GM12878 (cell line): Measurements from ENCODE around the gene ANKMY1. TPM values are rescaled to one million over a fixed set of nuclear protein-coding genes. Genes with fewer than 3 reads are reported as not detected.

Experiments used
- ATF7 ChIP-seq: fragments of 450-650 bp; IDR thresholded peaks from 2 replicates; pipeline ENCODE4 v1.6.1; 2016; ENCODE audit warnings: low read depth, mild to moderate bottlenecking
- BCL11A ChIP-seq: IDR thresholded peaks from 2 replicates; pipeline ENCODE4 v1.6.1; 2011; ENCODE audit warnings: low read depth, low read length
- BHLHE40 ChIP-seq, 2 experiments: fragments of 450-650 bp in 1 of 2; IDR thresholded peaks; 2 replicates each; pipeline ENCODE4 v1.6.1; 2011 to 2017; ENCODE audit warnings: low read depth in 2 of 2, borderline replicate concordance in 1 of 2, improper control_type of control experiment in 1 of 2, low read length in 1 of 2, mild to moderate bottlenecking in 1 of 2
- CHD1 ChIP-seq: IDR thresholded peaks from 2 replicates; pipeline ENCODE4 v1.6.1; 2012; ENCODE audit warnings: low read depth, low read length, improper control_type of control experiment
- CUX1 ChIP-seq: IDR thresholded peaks from 2 replicates; pipeline ENCODE4 v1.6.1; 2012; ENCODE audit warnings: improper control_type of control experiment, low read depth, low read length; ENCODE audit not compliant: insufficient replicate concordance
- HCFC1 ChIP-seq: fragments of 150-350 bp; IDR thresholded peaks from 2 replicates; pipeline ENCODE4 v1.6.1; 2014; ENCODE audit warnings: low read length
- HDAC2 ChIP-seq: fragments of 200-600 bp; sonication (generic); IDR thresholded peaks from 2 replicates; pipeline ENCODE4 v1.6.1; 2017
- HDGF ChIP-seq: fragments of 450-650 bp; IDR thresholded peaks from 2 replicates; pipeline ENCODE4 v1.6.1; 2016; ENCODE audit warnings: antibody characterized with exemption
- IKZF2 ChIP-seq, 2 experiments: fragments of 450-650 bp; IDR thresholded peaks; 2 replicates each; pipeline ENCODE4 v1.6.1; 2017; ENCODE audit warnings: mild to moderate bottlenecking in 2 of 2, moderate library complexity in 2 of 2
- POLR2AphosphoS2 ChIP-seq: IDR thresholded peaks from 2 replicates; pipeline ENCODE4 v1.6.1; 2011; ENCODE audit warnings: low read depth, mild to moderate bottlenecking, low read length, improper control_type of control experiment, moderate library complexity
- RELB ChIP-seq: fragments of 450-650 bp; IDR thresholded peaks from 2 replicates; pipeline ENCODE4 v1.6.1; 2017; ENCODE audit warnings: low read depth, mild to moderate bottlenecking, moderate library complexity
- ZNF592 ChIP-seq: fragments of 450-650 bp; IDR thresholded peaks from 2 replicates; pipeline ENCODE4 v1.6.1; 2017; ENCODE audit warnings: mild to moderate bottlenecking, moderate library complexity
- polyA plus RNA-seq, 11 experiments: library from polyadenylated mRNA; depleted of rRNA in 4 of 11; unstranded in 6 of 11; stranded (reverse) in 5 of 11; fragments of >200 nt; fragmentation: Nextera tagmentation in 4 of 11; fragmentation: Illumina TruSeq in 1 of 11; extraction: Ambion mirVana in 4 of 11; extraction: Trizol in 1 of 11; gene quantifications; 1 replicate in 1 of 11; 2 replicates in 10 of 11; pipeline versions ENCODE4 v1.2.1 to v1.2.3, GENCODE V29; 2011 to 2016; ENCODE audit warnings: inconsistent platforms in 2 of 11, missing spikeins in 2 of 11, low read depth in 1 of 11
- total RNA-seq, 4 experiments: library from RNA; depleted of rRNA in 3 of 4; stranded (reverse); fragments of >200 nt in 3 of 4; fragmentation: Illumina TruSeq in 1 of 4; extraction: Trizol in 1 of 4; gene quantifications; 2 replicates each; pipeline versions ENCODE4 v1.2.1 to v1.2.3, GENCODE V29; 2013 to 2021
- TF ChIP-seq, protein P1 (sequence below): IDR thresholded peaks from 2 replicates; pipeline ENCODE4 v1.6.1; 2012; ENCODE audit warnings: low read depth, low read length, improper control_type of control experiment
- TF ChIP-seq, protein P2 (sequence below): fragments of 450-650 bp; conservative IDR thresholded peaks from 2 replicates; pipeline ENCODE4 v1.6.1; 2017; ENCODE audit warnings: mild to moderate bottlenecking, moderate library complexity

Gene ANKMY1
- total and polyA plus RNA-seq, 10 of the 15 experiments (the other 5 are each of a cell fraction or from before 2014, with no cell fraction given) = 1.1 to 15.3 (median 11.1) TPM

- TF ChIP-seq IKZF2 (IDR thresholded peaks at IDR 0.05) (no peak), HCFC1 (peak; percentile 41), HDGF (peak; percentile 79; the same call in 1 of the 2 replicates), BCL11A (no peak), POLR2AphosphoS2 (peak; percentile 76; the same call in 1 of the 2 replicates), BHLHE40 (IDR thresholded peaks at IDR 0.05; ENCODE audit: borderline replicate concordance in 1 of 2, low read depth in 2 of 2, low read length in 1 of 2) (peak; percentile 11 to 88; a peak in 2 of 4 replicates), HDAC2 (no peak), ZNF592 (peak; percentile 86; the same call in 1 of the 2 replicates), CUX1 (no peak), ATF7 (no peak), CHD1 (no peak), RELB (peak; percentile 63; the same call in 1 of the 2 replicates)
- TF ChIP-seq, protein P1, sequence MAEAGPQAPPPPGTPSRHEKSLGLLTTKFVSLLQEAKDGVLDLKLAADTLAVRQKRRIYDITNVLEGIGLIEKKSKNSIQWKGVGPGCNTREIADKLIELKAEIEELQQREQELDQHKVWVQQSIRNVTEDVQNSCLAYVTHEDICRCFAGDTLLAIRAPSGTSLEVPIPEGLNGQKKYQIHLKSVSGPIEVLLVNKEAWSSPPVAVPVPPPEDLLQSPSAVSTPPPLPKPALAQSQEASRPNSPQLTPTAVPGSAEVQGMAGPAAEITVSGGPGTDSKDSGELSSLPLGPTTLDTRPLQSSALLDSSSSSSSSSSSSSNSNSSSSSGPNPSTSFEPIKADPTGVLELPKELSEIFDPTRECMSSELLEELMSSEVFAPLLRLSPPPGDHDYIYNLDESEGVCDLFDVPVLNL = 0 out of 2 replicates have a peak, but pooled peaks have one; percentile 58
- TF ChIP-seq, protein P2, sequence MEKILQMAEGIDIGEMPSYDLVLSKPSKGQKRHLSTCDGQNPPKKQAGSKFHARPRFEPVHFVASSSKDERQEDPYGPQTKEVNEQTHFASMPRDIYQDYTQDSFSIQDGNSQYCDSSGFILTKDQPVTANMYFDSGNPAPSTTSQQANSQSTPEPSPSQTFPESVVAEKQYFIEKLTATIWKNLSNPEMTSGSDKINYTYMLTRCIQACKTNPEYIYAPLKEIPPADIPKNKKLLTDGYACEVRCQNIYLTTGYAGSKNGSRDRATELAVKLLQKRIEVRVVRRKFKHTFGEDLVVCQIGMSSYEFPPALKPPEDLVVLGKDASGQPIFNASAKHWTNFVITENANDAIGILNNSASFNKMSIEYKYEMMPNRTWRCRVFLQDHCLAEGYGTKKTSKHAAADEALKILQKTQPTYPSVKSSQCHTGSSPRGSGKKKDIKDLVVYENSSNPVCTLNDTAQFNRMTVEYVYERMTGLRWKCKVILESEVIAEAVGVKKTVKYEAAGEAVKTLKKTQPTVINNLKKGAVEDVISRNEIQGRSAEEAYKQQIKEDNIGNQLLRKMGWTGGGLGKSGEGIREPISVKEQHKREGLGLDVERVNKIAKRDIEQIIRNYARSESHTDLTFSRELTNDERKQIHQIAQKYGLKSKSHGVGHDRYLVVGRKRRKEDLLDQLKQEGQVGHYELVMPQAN = peak; percentile 77
Observed at GRCh38 chr2:240560480-240561324, 2.9 kb upstream of the ANKMY1 start (continued).
